SH-SY5Y (cell line): Measurements from ENCODE around the gene CDC37L1.

Experiments used
- GATA2 ChIP-seq: IDR thresholded peaks from 2 replicates; pipeline ENCODE4 v1.6.1; 2011; ENCODE audit warnings: mild to moderate bottlenecking, low read depth, low read length
- GATA3 ChIP-seq: IDR thresholded peaks from 2 replicates; pipeline ENCODE4 v1.6.1; 2011; ENCODE audit warnings: low read depth, mild to moderate bottlenecking, low read length, moderate library complexity

- TF ChIP-seq GATA2 (no peak), GATA3 (no peak)
Measured at GRCh38 chr9:4686112-4686511, 6.7 kb downstream of the CDC37L1 start.
